Omental fat pad (tissue), 4 donors: ENCODE data around the gene SEC63. TPM values are rescaled to one million over a fixed set of nuclear protein-coding genes. Genes with fewer than 3 reads are reported as not detected.

Experiments
- ATAC-seq: fragments of 150-250 bp; one replicate; pipeline ENCODE4 v1.9.1; 2016; ENCODE audit warnings: mild to moderate bottlenecking, moderate library complexity; ENCODE audit not compliant: low FRiP score
- DNase-seq: peaks from one replicate; pipeline ENCODE4 v3.0.0-alpha.2; 2019; ENCODE audit warnings: low spot score
- CTCF ChIP-seq, 3 donors: fragments of 450-650 bp; IDR thresholded peaks; one replicate each; pipeline ENCODE4 v1.5.1; 2016 to 2017; ENCODE audit warnings: antibody characterized with exemption in 3 of 3, mild to moderate bottlenecking in 3 of 3, moderate library complexity in 2 of 3
- total RNA-seq, 4 donors: library from RNA; depleted of rRNA; stranded (reverse); fragments of >200 nt; gene quantifications; one replicate each; pipeline ENCODE4 v1.1.0, GENCODE V29; 2016

The SEC63 gene
- total RNA-seq, 4 donors from 2014 or later = 26.6 to 55.1 (median 43.1) TPM

- DNase-seq = no peak
- no peak for TF ChIP-seq CTCF (IDR thresholded peaks at IDR 0.05)
- ATAC-seq = no peak
These were observed 25.8 kb upstream of the SEC63 start for GRCh38 chr6:107983811-107984210.

- DNase-seq (no peak), ATAC-seq (no peak)
- no peak for TF ChIP-seq CTCF (IDR thresholded peaks at IDR 0.05)
These were observed 24.5 kb upstream of the SEC63 start for GRCh38 chr6:107982486-107982885.

GRCh38 chr6:107981695-107982094 is 23.7 kb upstream of the SEC63 start:
- ATAC-seq = no peak
- TF ChIP-seq CTCF (IDR thresholded peaks at IDR 0.05) = no peak

GRCh38 chr6:107977283-107977682 is 19.3 kb upstream of the SEC63 start:
- ATAC-seq (no peak), DNase-seq (no peak)
- no peak for TF ChIP-seq CTCF (IDR thresholded peaks at IDR 0.05)

More at GRCh38 chr6:107981695-107982094, 23.7 kb upstream of the SEC63 start:
- DNase-seq = no peak

- ATAC-seq = no peak
These were observed 18.3 kb upstream of the SEC63 start for GRCh38 chr6:107976155-107976783.

GRCh38 chr6:107973594-107973993 is 15.6 kb upstream of the SEC63 start:
- no peak for DNase-seq
- ATAC-seq = no peak
- TF ChIP-seq CTCF (IDR thresholded peaks at IDR 0.05) = no peak

More at GRCh38 chr6:107976155-107976783, 18.3 kb upstream of the SEC63 start:
- no peak for DNase-seq
- TF ChIP-seq CTCF (IDR thresholded peaks at IDR 0.05) = no peak

GRCh38 chr6:107972413-107973096 is 14.5 kb upstream of the SEC63 start:
- TF ChIP-seq CTCF (IDR thresholded peaks at IDR 0.05) = no peak
- DNase-seq (no peak), ATAC-seq (no peak)
